Measurements from ENCODE around the gene FAM83C.

The FAM83C gene

GRCh38 chr20:35283441-35284266 lies 8.6 kb downstream of the FAM83C start:
- no peak for DNase-seq (ENCODE audit: low spot score)

- DNase-seq (ENCODE audit: low spot score) = no peak
Measured at GRCh38 chr20:35281506-35282101, 10.6 kb downstream of the FAM83C start.

- DNase-seq (ENCODE audit: low spot score) = no peak
Measured at GRCh38 chr20:35280523-35280922, 11.7 kb downstream of the FAM83C start.

GRCh38 chr20:35279533-35280174 lies 12.6 kb downstream of the FAM83C start:
- no peak for DNase-seq (ENCODE audit: low spot score)

- no peak for DNase-seq (ENCODE audit: low spot score)
Measured at GRCh38 chr20:35279040-35279439, 13.2 kb downstream of the FAM83C start.

GRCh38 chr20:35277531-35278395 lies 14.5 kb downstream of the FAM83C start, which contains the start of gene MMP24OS:
MMP24OS (minus strand) TSS chr20:35278122; CDS start chr20:35277929, 193 bp downstream.
- DNase-seq (ENCODE audit: low spot score) = peak; percentile 79

GRCh38 chr20:35277127-35277526 lies 15.1 kb downstream of the FAM83C start:
- DNase-seq (ENCODE audit: low spot score) = no peak

GRCh38 chr20:35276408-35276807 lies 15.8 kb downstream of the FAM83C start:
- DNase-seq (ENCODE audit: low spot score) = no peak

GRCh38 chr20:35275741-35276251 lies 16.4 kb downstream of the FAM83C start:
- DNase-seq (ENCODE audit: low spot score) = no peak

GRCh38 chr20:35274172-35275092 lies 17.8 kb downstream of the FAM83C start:
- DNase-seq (ENCODE audit: low spot score) = no peak

- peak; percentile 58 for DNase-seq (ENCODE audit: low spot score)
Measured at GRCh38 chr20:35273449-35274171, 18.6 kb downstream of the FAM83C start.

- no peak for DNase-seq (ENCODE audit: low spot score)
Measured at GRCh38 chr20:35271904-35272303, 20.3 kb downstream of the FAM83C start.

- DNase-seq (ENCODE audit: low spot score) = no peak
Measured at GRCh38 chr20:35271073-35271882, 20.9 kb downstream of the FAM83C start.

- no peak for DNase-seq (ENCODE audit: low spot score)
Measured at GRCh38 chr20:35270021-35270902, 22.0 kb downstream of the FAM83C start.

- DNase-seq (ENCODE audit: low spot score) = no peak
Measured at GRCh38 chr20:35269055-35269781, 23.0 kb downstream of the FAM83C start.

GRCh38 chr20:35267092-35267491 lies 25.1 kb downstream of the FAM83C start:
- no peak for DNase-seq (ENCODE audit: low spot score)

- no peak for DNase-seq (ENCODE audit: low spot score)
Measured at GRCh38 chr20:35264755-35265154, 27.5 kb downstream of the FAM83C start.

Measured in pons (tissue), 1 donor.